GM23338 (cell line): ENCODE measurements around the gene WDR20. TPM values are rescaled to one million over a fixed set of nuclear protein-coding genes. Genes with fewer than 3 reads are reported as not detected.

Source experiments
- CTCF ChIP-seq, 2 experiments: fragments of 200-600 bp in 1 of 2; sonication (generic) in 1 of 2; conservative IDR thresholded peaks; 2 replicates each; pipeline versions ENCODE4 v1.5.1 to v1.6.1; 2016 to 2017; ENCODE audit warnings: antibody characterized with exemption in 2 of 2, low read depth in 2 of 2, mild to moderate bottlenecking in 2 of 2, moderate library complexity in 1 of 2
- EZH2 ChIP-seq: fragments of 200-600 bp; sonication (generic); IDR thresholded peaks from one replicate; pipeline ENCODE4 v1.8.0; 2017; ENCODE audit warnings: antibody characterized with exemption, mild to moderate bottlenecking, low read depth; ENCODE audit not compliant: unreplicated experiment
- EZH2phosphoT487 ChIP-seq: fragments of 200-600 bp; sonication (generic); IDR thresholded peaks from one replicate; pipeline ENCODE4 v1.8.1; 2018; ENCODE audit warnings: antibody characterized with exemption; ENCODE audit not compliant: unreplicated experiment
- JUNB ChIP-seq: IDR thresholded peaks from one replicate; pipeline ENCODE4 v1.6.1; 2016; ENCODE audit warnings: antibody characterized with exemption; ENCODE audit not compliant: unreplicated experiment
- NANOG ChIP-seq: IDR thresholded peaks from 2 replicates; pipeline ENCODE4 v1.6.1; 2016; ENCODE audit warnings: antibody characterized with exemption, borderline replicate concordance
- REST ChIP-seq: IDR thresholded peaks from one replicate; pipeline ENCODE4 v1.6.1; 2018; ENCODE audit warnings: antibody characterized with exemption; ENCODE audit not compliant: unreplicated experiment
- STAT1 ChIP-seq: IDR thresholded peaks from one replicate; pipeline ENCODE4 v1.6.1; 2016; ENCODE audit warnings: antibody characterized with exemption; ENCODE audit not compliant: unreplicated experiment
- ZNF114 ChIP-seq: fragments of 250-450 bp; sonication (Bioruptor Pico); IDR thresholded peaks from 2 replicates; pipeline ENCODE4 v1.5.0; 2020; ENCODE audit warnings: mild to moderate bottlenecking, moderate library complexity
- ZNF331 ChIP-seq: fragments of 250-450 bp; sonication (Bioruptor Pico); IDR thresholded peaks from 2 replicates; pipeline ENCODE4 v1.5.0; 2020; ENCODE audit warnings: low read depth, mild to moderate bottlenecking, moderate library complexity
- ZNF462 ChIP-seq: fragments of 250-450 bp; sonication (Bioruptor Pico); IDR thresholded peaks from 2 replicates; pipeline ENCODE4 v1.5.0; 2020; ENCODE audit warnings: mild to moderate bottlenecking, moderate library complexity
- polyA plus RNA-seq: library from polyadenylated mRNA; unstranded; fragments of >200 nt; fragmentation: Nextera tagmentation; extraction: Ambion mirVana; gene quantifications from 2 replicates; pipeline ENCODE4 v1.2.1, GENCODE V29; 2016
- total RNA-seq: library from RNA; depleted of rRNA; stranded (reverse); fragments of >200 nt; shearing (Covaris generic); gene quantifications from 2 replicates; pipeline ENCODE4 v1.2.3, GENCODE V29; 2014

Gene WDR20
- total and polyA plus RNA-seq, 2 experiments from 2014 or later, result 17.9 to 21.0 TPM

GRCh38 chr14:102120888-102121287, 18.8 kb upstream of the WDR20 start (continued):
- no peak for TF ChIP-seq ZNF462 (CRISPR knock-in tag)
- TF ChIP-seq NANOG, result no peak
- TF ChIP-seq ZNF331 (CRISPR knock-in tag), result no peak
- no peak for TF ChIP-seq STAT1
- no peak for TF ChIP-seq CTCF (conservative IDR thresholded peaks at IDR 0.05; ENCODE audit: low read depth in 2 of 2)
- no peak for TF ChIP-seq EZH2phosphoT487
- TF ChIP-seq ZNF114 (CRISPR knock-in tag), result no peak
- TF ChIP-seq EZH2, result no peak
- TF ChIP-seq REST, result no peak
- no peak for TF ChIP-seq JUNB
